Measurements from ENCODE around the gene TNFRSF4. TPM values are rescaled to one million over a fixed set of nuclear protein-coding genes. Genes with fewer than 3 reads are reported as not detected.
A peak's percentile ranks its signal among the peaks of the same experiment; 100 is the strongest.

TNFRSF4 gene
- total and polyA plus RNA-seq, 2 of the 13 experiments (the other 11 are each of a cell fraction or from before 2014, with no cell fraction given), result not detected

GRCh38 chr1:1168451-1169411 lies 45.2 kb downstream of the TNFRSF4 start (continued):
- peak; percentile 42; the same call in 1 of the 2 replicates for TF ChIP-seq PAXIP1 (CRISPR knock-in tag; conservative IDR thresholded peaks at IDR 0.05)
- TF ChIP-seq ZNF687 (CRISPR knock-in tag; IDR thresholded peaks at IDR 0.05), result peak; percentile 65
- TF ChIP-seq SIN3B (IDR thresholded peaks at IDR 0.05; ENCODE audit: low read length), result no peak
- TF ChIP-seq SALL2 (CRISPR knock-in tag; IDR thresholded peaks at IDR 0.05), result no peak
- no peak for TF ChIP-seq ZNF329 (CRISPR knock-in tag; IDR thresholded peaks at IDR 0.05; ENCODE audit: low read depth)
- no peak for TF ChIP-seq HOXA7 (CRISPR knock-in tag; IDR thresholded peaks at IDR 0.05)
- TF ChIP-seq HNRNPUL1 (IDR thresholded peaks at IDR 0.05; ENCODE audit: low read depth, low read length), result peak; percentile 92
- TF ChIP-seq DR1 (CRISPR knock-in tag; IDR thresholded peaks at IDR 0.05), result no peak; the same call in 1 of the 2 replicates
- TF ChIP-seq ZSCAN22 (CRISPR knock-in tag; IDR thresholded peaks at IDR 0.05), result no peak
- no peak for TF ChIP-seq RELA (CRISPR knock-in tag; IDR thresholded peaks at IDR 0.05)
- no peak for TF ChIP-seq ZNF460 (CRISPR knock-in tag; IDR thresholded peaks at IDR 0.05; ENCODE audit: borderline replicate concordance)
- no peak for TF ChIP-seq EEA1 (CRISPR knock-in tag; IDR thresholded peaks at IDR 0.05; ENCODE audit: borderline replicate concordance)
- TF ChIP-seq SIX4 (CRISPR knock-in tag; IDR thresholded peaks at IDR 0.05), result no peak
- TF ChIP-seq EED (CRISPR knock-in tag; IDR thresholded peaks at IDR 0.05), result no peak
- TF ChIP-seq ZSCAN12 (CRISPR knock-in tag; IDR thresholded peaks at IDR 0.05), result no peak
- TF ChIP-seq SMARCE1 (IDR thresholded peaks at IDR 0.05; ENCODE audit: borderline replicate concordance), result no peak
- no peak for TF ChIP-seq ZNF253 (CRISPR knock-in tag; IDR thresholded peaks at IDR 0.05; ENCODE audit: borderline replicate concordance)
- no peak for TF ChIP-seq DRAP1 (CRISPR knock-in tag; IDR thresholded peaks at IDR 0.05)
- TF ChIP-seq ZNF616 (CRISPR knock-in tag; IDR thresholded peaks at IDR 0.05; ENCODE audit: low read depth), result no peak
- TF ChIP-seq ZMYM3 (CRISPR knock-in tag; IDR thresholded peaks at IDR 0.05), result no peak
- no peak for TF ChIP-seq TGIF2 (CRISPR knock-in tag; IDR thresholded peaks at IDR 0.05)
- no peak for TF ChIP-seq PCBP1 (IDR thresholded peaks at IDR 0.05; ENCODE audit: borderline replicate concordance, low read depth, low read length)
- no peak for TF ChIP-seq CAMTA2 (CRISPR knock-in tag; IDR thresholded peaks at IDR 0.05; ENCODE audit: borderline replicate concordance)
